Neuronal stem cell (in vitro differentiated cells): Measurements from ENCODE around the gene TRIM52.

Source experiments
- DNase-seq: peaks from one replicate; pipeline ENCODE4 v3.0.0-alpha.2; 2013; ENCODE audit warnings: low spot score
- H2AFZ ChIP-seq: one replicate; pipeline ENCODE4 v1.6.1; 2013; ENCODE audit warnings: mild to moderate bottlenecking, low read length, inconsistent platforms
- H2AK5ac ChIP-seq: 2 replicates; pipeline ENCODE4 v1.6.1; 2013; ENCODE audit warnings: low read depth, mild to moderate bottlenecking, inconsistent platforms, low read length, moderate library complexity, mixed read lengths
- H2BK120ac ChIP-seq: 2 replicates; pipeline ENCODE4 v1.6.1; 2013; ENCODE audit warnings: low read depth, mild to moderate bottlenecking, inconsistent platforms, low read length, moderate library complexity, mixed read lengths
- H2BK12ac ChIP-seq: one replicate; pipeline ENCODE4 v1.6.1; 2013; ENCODE audit warnings: low read length, inconsistent platforms
- H2BK15ac ChIP-seq: 2 replicates; pipeline ENCODE4 v1.6.1; 2013; ENCODE audit warnings: mild to moderate bottlenecking, low read length, inconsistent platforms, mixed read lengths
- H2BK5ac ChIP-seq: one replicate; pipeline ENCODE4 v1.6.1; 2013; ENCODE audit warnings: inconsistent platforms, mild to moderate bottlenecking, low read length, moderate library complexity
- H3K14ac ChIP-seq: one replicate; pipeline ENCODE4 v1.6.1; 2013; ENCODE audit warnings: low read length, inconsistent platforms
- H3K18ac ChIP-seq: 2 replicates; pipeline ENCODE4 v1.6.1; 2013; ENCODE audit warnings: low read length, inconsistent platforms
- H3K23ac ChIP-seq: 2 replicates; pipeline ENCODE4 v1.6.1; 2013; ENCODE audit warnings: low read depth, mild to moderate bottlenecking, mixed read lengths, low read length, inconsistent platforms; ENCODE audit not compliant: poor library complexity
- H3K27ac ChIP-seq: replicated peaks from 3 replicates; pipeline ENCODE4 v1.5.1; 2013; ENCODE audit warnings: low read length, inconsistent platforms
- H3K27me3 ChIP-seq, 3 experiments: 2 replicates each; pipeline ENCODE4 v1.6.1; 2013; ENCODE audit warnings: low read length in 3 of 3, mild to moderate bottlenecking in 2 of 3, inconsistent platforms in 1 of 3, low read depth in 1 of 3, mixed read lengths in 1 of 3, moderate library complexity in 1 of 3; ENCODE audit not compliant: control insufficient read depth in 3 of 3, insufficient read depth in 3 of 3
- H3K36me3 ChIP-seq, 2 donors: replicated peaks in 1 of 2; 2 replicates each; pipeline ENCODE4 v1.6.1; 2013; ENCODE audit warnings: low read length in 2 of 2; ENCODE audit not compliant: control insufficient read depth in 2 of 2, insufficient read depth in 2 of 2
- H3K4ac ChIP-seq: 2 replicates; pipeline ENCODE4 v1.6.1; 2013; ENCODE audit warnings: inconsistent platforms, mild to moderate bottlenecking, low read length, moderate library complexity
- H3K4me1 ChIP-seq, 2 donors: 1 replicate in 1 of 2; 2 replicates in 1 of 2; pipeline ENCODE4 v1.6.1; 2013; ENCODE audit warnings: low read length in 2 of 2, low read depth in 1 of 2; ENCODE audit not compliant: control insufficient read depth in 2 of 2, insufficient read depth in 1 of 2
- H3K4me2 ChIP-seq: one replicate; pipeline ENCODE4 v1.6.1; 2013; ENCODE audit warnings: mild to moderate bottlenecking, low read length, inconsistent platforms; ENCODE audit not compliant: insufficient read depth, poor library complexity, severe bottlenecking
- H3K4me3 ChIP-seq, 2 donors: 2 replicates each; pipeline ENCODE4 v1.5.1; 2013; ENCODE audit warnings: low read length in 2 of 2, mild to moderate bottlenecking in 2 of 2, inconsistent platforms in 1 of 2, moderate library complexity in 1 of 2
- H3K79me1 ChIP-seq: one replicate; pipeline ENCODE4 v1.6.1; 2013; ENCODE audit warnings: low read depth, mild to moderate bottlenecking, inconsistent platforms, low read length, moderate library complexity
- H3K9ac ChIP-seq: one replicate; pipeline ENCODE4 v1.6.1; 2013; ENCODE audit warnings: mild to moderate bottlenecking, low read depth, low read length, inconsistent platforms; ENCODE audit not compliant: poor library complexity
- H3K9me3 ChIP-seq, 2 donors: replicated peaks in 1 of 2; 2 replicates each; pipeline versions ENCODE3 to v1.6.1; 2013; ENCODE audit warnings: low read length in 2 of 2, mild to moderate bottlenecking in 2 of 2, inconsistent platforms in 1 of 2, low read depth in 1 of 2, mixed read lengths in 1 of 2, moderate library complexity in 1 of 2; ENCODE audit not compliant: control insufficient read depth in 2 of 2, insufficient read depth in 1 of 2
- H4K8ac ChIP-seq: one replicate; pipeline ENCODE4 v1.6.1; 2013; ENCODE audit warnings: low read depth, mild to moderate bottlenecking, inconsistent platforms, low read length, moderate library complexity
- H4K91ac ChIP-seq: one replicate; pipeline ENCODE4 v1.6.1; 2013; ENCODE audit warnings: low read length, low read depth, mild to moderate bottlenecking, inconsistent platforms; ENCODE audit not compliant: poor library complexity
- WGBS, 2 donors: extraction: QIAGEN DNeasy Blood & Tissue Kit; methylation state at CpG; one replicate each; pipeline ENCODE4 v1.1.7; 2013; ENCODE audit warnings: missing lambda C conversion rate in 2 of 2, mixed read lengths in 1 of 2; ENCODE audit not compliant: insufficient read length in 2 of 2, insufficient replicate concordance in 1 of 2; ENCODE audit errors: extremely low coverage in 2 of 2; 5-methylcytosine and 5-hydroxymethylcytosine counted together

The TRIM52 gene

DNA sequence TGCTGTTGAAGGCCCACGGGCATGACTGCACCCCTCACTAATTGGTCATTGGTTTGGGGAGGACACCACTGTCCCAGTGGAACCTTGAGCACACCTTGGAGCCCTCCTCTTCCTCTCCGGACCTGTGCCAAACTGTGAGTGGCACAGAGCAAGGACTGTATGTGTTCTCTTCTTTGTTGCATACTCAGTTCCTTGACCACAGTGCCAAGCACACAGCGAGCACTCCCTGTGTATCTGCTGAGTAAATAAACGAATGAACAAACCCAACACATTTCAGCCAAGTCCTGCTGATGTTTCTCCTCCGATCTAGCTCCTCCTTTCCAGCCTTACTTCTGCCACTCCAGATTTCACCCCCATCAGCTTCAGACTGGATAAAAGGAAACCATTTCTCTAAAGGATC is 2.7 kb upstream of the TRIM52 start:
- Histone ChIP-seq H3K23ac (no peak overlapping the region), H3K27me3 (no peaks in the 10 kb centered on the region), H2AFZ (no peak overlapping the region), H4K8ac (no peak overlapping the region), H3K27ac (no peak overlapping the region), H3K4ac (no peak overlapping the region), H3K4me2 (no peak overlapping the region), H3K36me3 (peaks cover 7 to 19% of the 10 kb centered on the region in 2 donors), H2BK120ac (no peak overlapping the region), H3K14ac (no peak overlapping the region), H3K4me3 (no peak overlapping the region), H2BK12ac (no peak overlapping the region), H4K91ac (no peak overlapping the region), H2BK5ac (no peak overlapping the region), H3K4me1 (peaks cover 20 to 23% of the 10 kb centered on the region in 2 donors), H2AK5ac (no peak overlapping the region), H3K79me1 (peaks cover 6% of the 10 kb centered on the region), H2BK15ac (no peak overlapping the region), H3K9ac (no peak overlapping the region), H3K18ac (no peak overlapping the region), H3K9me3 (no peaks in the 10 kb centered on the region)
- DNase-seq, result no peak
- WGBS, 2 donors, result no CpG with 5 or more reads among the region's 5 CpGs

DNA sequence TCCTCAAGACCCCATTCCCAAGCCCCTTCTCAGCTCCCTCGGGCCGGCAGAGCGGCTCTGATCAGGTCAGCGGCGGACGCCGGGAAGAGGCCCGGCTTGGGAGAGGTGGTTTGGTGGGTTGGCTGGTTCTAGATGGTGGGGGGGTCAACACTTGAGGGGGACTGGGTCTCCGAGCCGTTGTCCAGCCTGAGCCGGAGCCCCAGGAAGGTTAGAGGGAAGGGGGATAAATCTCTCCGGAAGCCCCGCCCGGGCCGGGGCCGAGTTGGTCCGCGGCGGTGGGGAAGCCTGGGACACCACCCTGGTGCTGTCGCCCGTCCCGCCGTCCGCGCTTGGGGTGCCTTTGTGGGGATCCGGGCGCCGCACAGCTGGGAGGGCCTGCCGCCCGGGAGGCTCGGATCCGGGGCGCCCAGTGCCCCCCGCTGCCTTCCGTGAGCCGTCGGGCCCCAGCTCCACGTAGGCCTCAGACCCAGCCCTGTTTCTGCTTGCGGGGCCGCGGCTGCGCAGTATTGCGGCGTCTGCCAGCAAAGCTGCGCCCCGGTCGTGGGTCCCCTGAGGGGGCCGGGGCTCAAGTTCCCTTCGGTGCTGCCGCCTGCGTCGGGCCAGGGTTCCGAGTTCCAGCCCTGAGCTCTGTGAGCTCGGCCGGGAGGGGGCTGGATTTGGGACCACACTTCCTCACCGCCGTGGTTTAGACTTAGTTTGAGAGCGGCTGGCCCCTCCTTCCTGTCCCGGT is 542 bp upstream of the TRIM52 start:
- peak overlapping the region; percentile 90 for H3K23ac ChIP-seq

DNA sequence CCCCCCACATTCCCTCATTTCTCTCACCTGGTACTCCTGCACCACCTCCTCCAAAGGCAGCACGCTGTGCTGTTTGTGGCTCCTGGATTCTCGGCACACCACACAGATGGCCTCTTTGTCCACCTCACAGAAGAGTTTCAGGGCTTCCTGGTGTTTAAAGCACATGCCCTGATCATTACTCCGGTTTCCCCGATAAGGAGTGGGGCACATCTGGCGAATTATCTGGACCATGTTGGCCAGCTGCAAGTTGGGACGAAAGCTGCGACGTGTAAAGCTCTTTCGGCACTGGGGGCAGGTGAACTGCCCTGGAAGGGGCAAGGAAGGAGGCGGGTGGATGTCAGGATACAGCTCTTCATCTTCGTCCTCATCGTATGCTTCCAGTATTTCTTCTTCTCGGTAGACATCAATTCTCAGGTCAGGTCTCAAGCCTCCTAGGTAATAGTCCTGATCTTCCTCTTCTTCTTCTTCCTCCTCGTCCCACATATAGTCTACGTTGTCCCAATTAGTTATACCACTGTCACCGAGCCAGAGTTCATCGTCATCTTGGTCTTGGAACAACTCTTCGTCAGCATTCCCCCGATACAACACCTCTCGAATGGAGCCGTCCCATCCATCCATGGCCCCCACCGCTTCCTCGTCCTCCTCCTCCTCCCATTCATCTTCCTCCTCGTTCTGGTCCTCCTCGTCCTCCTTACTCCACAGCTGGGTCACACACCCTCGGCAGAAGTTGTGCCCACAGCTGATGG is 796 bp downstream of the TRIM52 start:
- H2BK15ac ChIP-seq, result no peak overlapping the region
- no peak overlapping the region for H2BK120ac ChIP-seq
- no peak overlapping the region for H3K14ac ChIP-seq
- WGBS, 2 donors, result no CpG with 5 or more reads among the region's 26 CpGs
- peak overlapping the region; percentile 78 for H3K4me2 ChIP-seq
- H2AFZ ChIP-seq, result peak overlapping the region; percentile 95
- H3K36me3 ChIP-seq, result peaks cover 13 to 50% of the 10 kb centered on the region in 2 donors
- H3K27ac ChIP-seq, result no peak overlapping the region
- peaks cover 18 to 21% of the 10 kb centered on the region in 2 donors for H3K4me1 ChIP-seq
- DNase-seq, result no peak
- H3K4ac ChIP-seq, result no peak overlapping the region
- no peak overlapping the region for H2BK12ac ChIP-seq
- H2BK5ac ChIP-seq, result no peak overlapping the region
- no peak overlapping the region for H2AK5ac ChIP-seq
- H3K9ac ChIP-seq, result peak overlapping the region; percentile 96
- no peak overlapping the region for H3K18ac ChIP-seq
- H4K8ac ChIP-seq, result peak overlapping the region; percentile 8
- no peak overlapping the region for H4K91ac ChIP-seq
- H3K27me3 ChIP-seq, result no peaks in the 10 kb centered on the region
- H3K23ac ChIP-seq, result peak overlapping the region; percentile 81
- H3K9me3 ChIP-seq, result no peaks in the 10 kb centered on the region
- H3K4me3 ChIP-seq, result peak overlapping the region; percentile 82
- peaks cover 6% of the 10 kb centered on the region for H3K79me1 ChIP-seq

More for the DNA sequence above, 542 bp upstream of the TRIM52 start:
- Histone ChIP-seq H3K4me1 (peaks cover 20 to 23% of the 10 kb centered on the region in 2 donors), H2AFZ (peak overlapping the region; percentile 95), H3K18ac (peak overlapping the region; percentile 98), H2BK15ac (no peak overlapping the region), H3K9me3 (no peaks in the 10 kb centered on the region), H3K14ac (peak overlapping the region; percentile 49), H3K9ac (peak overlapping the region; percentile 96), H2AK5ac (peak overlapping the region; percentile 83), H4K91ac (no peak overlapping the region), H4K8ac (no peak overlapping the region), H2BK120ac (no peak overlapping the region), H3K4ac (peak overlapping the region; percentile 48), H3K4me2 (peak overlapping the region; percentile 61), H2BK12ac (peak overlapping the region; percentile 2), H3K27me3 (no peaks in the 10 kb centered on the region), H2BK5ac (peak overlapping the region; percentile 91), H3K4me3 (peak overlapping the region; percentile 82), H3K27ac (peak overlapping the region; percentile 92), H3K36me3 (peaks cover 8 to 37% of the 10 kb centered on the region in 2 donors), H3K79me1 (peaks cover 6% of the 10 kb centered on the region)
- WGBS, 2 donors, result no CpG with 5 or more reads among the region's 59 CpGs
- peak; percentile 54 for DNase-seq

DNA sequence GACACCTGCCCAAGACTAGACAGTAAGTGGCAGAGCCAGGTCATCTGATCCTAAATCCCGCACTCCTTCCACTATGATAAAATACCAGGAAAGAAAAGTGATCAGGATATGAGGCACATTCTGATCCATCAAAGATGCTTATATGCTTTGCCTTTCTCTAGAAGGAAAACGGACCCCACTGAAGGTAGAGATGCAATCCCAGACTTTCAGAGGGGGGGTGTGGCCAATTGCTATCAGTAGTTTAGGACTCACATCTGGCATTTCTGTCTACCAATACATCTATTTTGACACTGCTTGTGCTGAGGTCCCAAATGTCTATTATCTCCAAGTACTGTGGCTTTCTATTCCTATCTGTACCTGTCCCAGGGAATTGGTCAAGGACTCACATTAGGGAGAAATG is 1.7 kb downstream of the TRIM52 start:
- DNase-seq, result no peak
- Histone ChIP-seq H2AFZ (no peak overlapping the region), H3K4me1 (peaks cover 16 to 18% of the 10 kb centered on the region in 2 donors), H2AK5ac (no peak overlapping the region), H3K36me3 (peaks cover 16 to 59% of the 10 kb centered on the region in 2 donors), H4K8ac (no peak overlapping the region), H4K91ac (no peak overlapping the region), H3K27me3 (no peaks in the 10 kb centered on the region), H3K18ac (no peak overlapping the region), H3K9ac (no peak overlapping the region), H3K4me3 (peak overlapping the region in 1 of 2 donors; percentile 82), H3K9me3 (no peaks in the 10 kb centered on the region), H3K79me1 (peaks cover 6% of the 10 kb centered on the region), H2BK15ac (no peak overlapping the region), H2BK120ac (no peak overlapping the region), H2BK12ac (no peak overlapping the region), H3K14ac (no peak overlapping the region), H2BK5ac (no peak overlapping the region), H3K23ac (no peak overlapping the region), H3K4ac (no peak overlapping the region), H3K27ac (no peak overlapping the region), H3K4me2 (no peak overlapping the region)
- no CpG with 5 or more reads among the region's 2 CpGs for WGBS, 2 donors
